H9 (cell line): ENCODE results near the gene CD93. TPM values are rescaled to one million over a fixed set of nuclear protein-coding genes. Genes with fewer than 3 reads are reported as not detected.
A peak's percentile ranks its signal among the peaks of the same experiment; 100 is the strongest.

Experiments
- DNase-seq: peaks from one replicate; pipeline ENCODE4 v3.0.0-alpha.2; 2017
- H2AFZ ChIP-seq: one replicate; pipeline ENCODE4 v1.6.1; 2013; ENCODE audit warnings: mild to moderate bottlenecking, low read length, control low read depth, moderate library complexity
- H2AK5ac ChIP-seq: 2 replicates; pipeline ENCODE4 v1.6.1; 2013; ENCODE audit warnings: low read length, control low read depth, mixed read lengths; ENCODE audit not compliant: insufficient read length
- H2BK120ac ChIP-seq: one replicate; pipeline ENCODE4 v1.6.1; 2013; ENCODE audit warnings: low read depth, mild to moderate bottlenecking, low read length, control low read depth, inconsistent platforms; ENCODE audit not compliant: poor library complexity, severe bottlenecking
- H2BK12ac ChIP-seq: 2 replicates; pipeline ENCODE4 v1.6.1; 2013; ENCODE audit warnings: low read length, control low read depth, mixed read lengths, low read depth; ENCODE audit not compliant: insufficient read length
- H2BK15ac ChIP-seq: 2 replicates; pipeline ENCODE4 v1.6.1; 2013; ENCODE audit warnings: low read depth, low read length, control low read depth
- H2BK20ac ChIP-seq: one replicate; pipeline ENCODE4 v1.6.1; 2013; ENCODE audit warnings: low read depth, mild to moderate bottlenecking, low read length, control low read depth, inconsistent platforms; ENCODE audit not compliant: poor library complexity, severe bottlenecking
- H2BK5ac ChIP-seq: 2 replicates; pipeline ENCODE4 v1.6.1; 2013; ENCODE audit warnings: low read length, control low read depth, mixed read lengths; ENCODE audit not compliant: insufficient read length
- H3K14ac ChIP-seq: 2 replicates; pipeline ENCODE4 v1.6.1; 2013; ENCODE audit warnings: low read length, control low read depth; ENCODE audit not compliant: insufficient read depth
- H3K18ac ChIP-seq: 2 replicates; pipeline ENCODE4 v1.6.1; 2013; ENCODE audit warnings: low read depth, mild to moderate bottlenecking, mixed read lengths, low read length, control low read depth; ENCODE audit not compliant: insufficient read length
- H3K23ac ChIP-seq: 2 replicates; pipeline ENCODE4 v1.6.1; 2013; ENCODE audit warnings: low read length, control low read depth, mixed read lengths, low read depth; ENCODE audit not compliant: insufficient read length
- H3K23me2 ChIP-seq: 2 replicates; pipeline ENCODE4 v1.6.1; 2013; ENCODE audit warnings: low read depth, mild to moderate bottlenecking, mixed read lengths, low read length, control low read depth; ENCODE audit not compliant: insufficient read length, poor library complexity, severe bottlenecking
- H3K27ac ChIP-seq: 2 replicates; pipeline ENCODE4 v1.5.1; 2013; ENCODE audit warnings: low read length, control low read depth, mixed read lengths, low read depth; ENCODE audit not compliant: insufficient read length
- H3K27me3 ChIP-seq: 2 replicates; pipeline ENCODE4 v1.6.1; 2013; ENCODE audit warnings: low read length, control low read depth, inconsistent platforms; ENCODE audit not compliant: insufficient read depth
- H3K4ac ChIP-seq: 2 replicates; pipeline ENCODE4 v1.6.1; 2013; ENCODE audit warnings: low read depth, mild to moderate bottlenecking, control low read depth, inconsistent platforms, low read length, moderate library complexity
- H3K4me1 ChIP-seq: 2 replicates; pipeline ENCODE4 v1.6.1; 2013; ENCODE audit warnings: low read length, control low read depth, inconsistent platforms; ENCODE audit not compliant: insufficient read depth
- H3K4me2 ChIP-seq: 2 replicates; pipeline ENCODE4 v1.6.1; 2013; ENCODE audit warnings: low read length, control low read depth, mixed read lengths; ENCODE audit not compliant: insufficient read length, insufficient read depth
- H3K56ac ChIP-seq: 2 replicates; pipeline ENCODE4 v1.6.1; 2013; ENCODE audit warnings: low read depth, mild to moderate bottlenecking, mixed read lengths, low read length, control low read depth; ENCODE audit not compliant: insufficient read length
- H3K79me1 ChIP-seq: 2 replicates; pipeline ENCODE4 v1.6.1; 2013; ENCODE audit warnings: low read depth, mild to moderate bottlenecking, moderate library complexity, low read length, control low read depth, inconsistent platforms; ENCODE audit not compliant: insufficient read depth, poor library complexity, severe bottlenecking
- H3K79me2 ChIP-seq: 2 replicates; pipeline ENCODE4 v1.6.1; 2013; ENCODE audit warnings: low read length, control low read depth, inconsistent platforms; ENCODE audit not compliant: insufficient read depth
- H3K9ac ChIP-seq: 2 replicates; pipeline ENCODE4 v1.6.1; 2013; ENCODE audit warnings: low read length, control low read depth, mixed read lengths; ENCODE audit not compliant: insufficient read length; ENCODE audit errors: extremely low read depth
- H3K9me3 ChIP-seq: one replicate; pipeline ENCODE4 v1.6.1; 2013; ENCODE audit warnings: low read depth, low read length, inconsistent platforms; ENCODE audit not compliant: control insufficient read depth
- H3T11ph ChIP-seq: one replicate; pipeline ENCODE4 v1.6.1; 2013; ENCODE audit warnings: mild to moderate bottlenecking, low read length, control low read depth, inconsistent platforms
- H4K20me1 ChIP-seq: one replicate; pipeline ENCODE4 v1.6.1; 2013; ENCODE audit not compliant: control insufficient read depth, insufficient read length, insufficient read depth
- H4K5ac ChIP-seq: 2 replicates; pipeline ENCODE4 v1.6.1; 2013; ENCODE audit warnings: low read depth, mild to moderate bottlenecking, mixed read lengths, low read length, control low read depth; ENCODE audit not compliant: insufficient read length
- H4K8ac ChIP-seq: replicated peaks from 2 replicates; pipeline ENCODE4 v1.6.1; 2013; ENCODE audit warnings: low read length, control low read depth, mixed read lengths, low read depth; ENCODE audit not compliant: insufficient read length
- H4K91ac ChIP-seq: 2 replicates; pipeline ENCODE4 v1.6.1; 2013; ENCODE audit warnings: low read depth, mild to moderate bottlenecking, moderate library complexity, mixed read lengths, low read length, control low read depth; ENCODE audit not compliant: insufficient read length
- H3K27ac Mint-ChIP-seq, 3 experiments: 2 replicates in 2 of 3; 3 replicates in 1 of 3; pipeline ENCODE4 v1.8.0; 2020 to 2021; ENCODE audit warnings: mixed read lengths in 3 of 3, mild to moderate bottlenecking in 1 of 3, moderate library complexity in 1 of 3
- H3K27me3 Mint-ChIP-seq: 2 replicates; pipeline ENCODE4 v1.8.0; 2021; ENCODE audit warnings: low read depth, mild to moderate bottlenecking, moderate library complexity, mixed read lengths
- H3K36me3 Mint-ChIP-seq, 3 experiments: 2 replicates in 2 of 3; 3 replicates in 1 of 3; pipeline ENCODE4 v1.8.0; 2020 to 2021; ENCODE audit warnings: low read depth in 3 of 3, mixed read lengths in 3 of 3; ENCODE audit not compliant: insufficient read depth in 1 of 3
- H3K4me1 Mint-ChIP-seq, 2 experiments: 2 replicates each; pipeline ENCODE4 v1.8.0; 2020; ENCODE audit warnings: mixed read lengths in 2 of 2
- H3K4me3 Mint-ChIP-seq, 2 experiments: 2 replicates in 1 of 2; 3 replicates in 1 of 2; pipeline ENCODE4 v1.8.0; 2020 to 2021; ENCODE audit warnings: mild to moderate bottlenecking in 2 of 2, mixed read lengths in 2 of 2, moderate library complexity in 1 of 2
- H3K9me3 Mint-ChIP-seq, 2 experiments: 2 replicates in 1 of 2; 3 replicates in 1 of 2; pipeline ENCODE4 v1.8.0; 2020; ENCODE audit warnings: mild to moderate bottlenecking in 2 of 2, mixed read lengths in 2 of 2, moderate library complexity in 1 of 2
- CTCF ChIP-seq: fragments of 200-600 bp; sonication (generic); conservative IDR thresholded peaks from 3 replicates; pipeline ENCODE4 v1.8.0; 2021; ENCODE audit warnings: antibody characterized with exemption, mild to moderate bottlenecking
- WGBS: extraction: QIAGEN DNeasy Blood & Tissue Kit; methylation state at CpG from one replicate; pipeline ENCODE4 v1.1.7; 2013; ENCODE audit warnings: missing lambda C conversion rate, low lambda C conversion rate, mixed read lengths; ENCODE audit not compliant: insufficient read length; ENCODE audit errors: extremely low coverage; 5-methylcytosine and 5-hydroxymethylcytosine counted together
- total RNA-seq: library from RNA; stranded (reverse); gene quantifications from 2 replicates; pipeline ENCODE4 v1.2.1, GENCODE V29; 2021

Gene CD93
- total RNA-seq, 1 experiment from 2014 or later = not detected

- Histone ChIP-seq H3K4ac (no peak overlapping the region), H3K27ac (no peak overlapping the region), H4K20me1 (no peaks in the 10 kb centered on the region), H3K18ac (no peak overlapping the region), H2BK12ac (no peak overlapping the region), H3K27me3 (no peaks in the 10 kb centered on the region), H3K79me2 (no peaks in the 10 kb centered on the region), H2BK15ac (no peak overlapping the region), H4K91ac (no peak overlapping the region), H2BK5ac (no peak overlapping the region), H4K5ac (no peak overlapping the region), H3K9ac (no peak overlapping the region), H3K4me2 (no peak overlapping the region), H3K9me3 (no peaks in the 10 kb centered on the region), H4K8ac (no peak overlapping the region), H2BK120ac (no peak overlapping the region), H3K56ac (no peak overlapping the region), H3K23me2 (no peaks in the 10 kb centered on the region), H3K4me1 (no peaks in the 10 kb centered on the region; the same call in 1 of the 2 replicates), H3K23ac (no peak overlapping the region), H3T11ph (no peak overlapping the region), H2BK20ac (no peak overlapping the region), H2AK5ac (no peak overlapping the region), H3K14ac (no peak overlapping the region), H2AFZ (no peak overlapping the region), H3K79me1 (no peaks in the 10 kb centered on the region)
- Mint-ChIP-seq H3K9me3 (no peaks in the 10 kb centered on the region; a peak in 1 of 5 replicates), H3K27me3 (peaks cover 4% of the 10 kb centered on the region), H3K27ac (peak overlapping the region in 1 of 3 experiments; percentile 49; a peak in 2 of 7 replicates), H3K4me3 (no peak overlapping the region), H3K36me3 (no peaks in the 10 kb centered on the region), H3K4me1 (peaks cover 2 to 9% of the 10 kb centered on the region in 2 experiments; a peak in 2 of 4 replicates)
- no peak for DNase-seq
- TF ChIP-seq CTCF = no peak
- no CpG with 5 or more reads among the region's 8 CpGs for WGBS
Measured at GRCh38 chr20:23118144-23118543, 32.0 kb upstream of the CD93 start.
